Stimulated activated naive CD8-positive, alpha-beta T cell treated with anti-CD3 and anti-CD28 coated beads, Interleukin-15, Interleukin-2, amounts not matched to agents 100 ng/mL and 50 ng/mL, for 24 hours (primary cell): ENCODE data around the gene GMPR.

ENCODE experiments used
- H3K27ac Mint-ChIP-seq: one replicate; pipeline ENCODE4 v1.8.0; 2021; ENCODE audit warnings: mild to moderate bottlenecking, mixed read lengths
- H3K27me3 Mint-ChIP-seq: one replicate; pipeline ENCODE4 v1.8.0; 2021; ENCODE audit warnings: mixed read lengths
- H3K36me3 Mint-ChIP-seq: one replicate; pipeline ENCODE4 v1.8.0; 2021; ENCODE audit warnings: low read depth, mixed read lengths
- H3K4me1 Mint-ChIP-seq: one replicate; pipeline ENCODE4 v1.8.0; 2021; ENCODE audit warnings: low read depth, mixed read lengths
- H3K4me3 Mint-ChIP-seq: one replicate; pipeline ENCODE4 v1.8.0; 2021; ENCODE audit warnings: mild to moderate bottlenecking, mixed read lengths
- H3K9me3 Mint-ChIP-seq: one replicate; pipeline ENCODE4 v1.8.0; 2021; ENCODE audit warnings: mixed read lengths

Gene GMPR

DNA sequence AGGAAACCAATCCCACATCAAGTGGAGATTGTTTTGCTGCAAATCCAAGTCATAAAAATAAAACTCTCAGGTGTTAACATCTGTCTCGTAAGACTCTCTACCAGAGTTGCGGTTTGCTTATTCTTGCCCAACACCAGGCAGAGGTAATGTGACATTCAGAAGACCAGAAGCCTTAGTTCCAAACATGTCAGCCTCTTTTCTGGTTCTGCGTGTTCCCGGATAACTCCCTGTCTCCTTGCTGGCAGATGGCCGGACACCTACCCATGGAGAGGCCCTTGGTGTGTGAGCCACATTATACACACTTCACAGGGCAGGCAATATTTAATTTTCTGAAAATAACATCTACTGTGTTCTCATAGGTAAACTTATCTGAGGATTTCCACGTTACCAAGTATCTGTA, 73.4 kb downstream of the GMPR start:
- no peaks in the 10 kb centered on the region for H3K9me3 Mint-ChIP-seq
- no peak overlapping the region for H3K4me3 Mint-ChIP-seq
- H3K36me3 Mint-ChIP-seq: peaks cover 5% of the 10 kb centered on the region
- H3K4me1 Mint-ChIP-seq: peaks cover 5% of the 10 kb centered on the region
- no peak overlapping the region for H3K27ac Mint-ChIP-seq
- no peaks in the 10 kb centered on the region for H3K27me3 Mint-ChIP-seq

DNA sequence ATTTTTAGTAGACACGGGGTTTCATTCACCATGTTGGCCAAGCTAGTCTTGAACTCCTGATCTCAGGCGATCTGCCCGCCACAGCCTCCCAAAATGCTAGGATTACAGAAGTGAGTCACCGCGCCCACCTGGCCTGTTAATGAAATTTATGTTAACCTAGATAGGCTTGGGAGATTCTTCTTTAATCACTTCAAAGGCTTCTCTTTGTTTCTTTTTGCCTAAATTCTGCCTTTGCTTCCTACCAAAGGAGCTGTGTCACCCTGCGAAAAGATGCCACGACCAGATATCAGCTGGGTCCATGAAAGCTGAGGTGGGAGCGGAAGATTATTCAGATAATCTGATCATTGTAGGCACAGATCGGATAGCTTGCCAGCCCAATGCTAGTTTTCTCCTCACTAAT, 75.3 kb downstream of the GMPR start:
- Mint-ChIP-seq H3K9me3 (no peaks in the 10 kb centered on the region), H3K4me3 (no peak overlapping the region), H3K27ac (no peak overlapping the region), H3K27me3 (no peaks in the 10 kb centered on the region), H3K36me3 (peaks cover 8% of the 10 kb centered on the region), H3K4me1 (peaks cover 19% of the 10 kb centered on the region)

DNA sequence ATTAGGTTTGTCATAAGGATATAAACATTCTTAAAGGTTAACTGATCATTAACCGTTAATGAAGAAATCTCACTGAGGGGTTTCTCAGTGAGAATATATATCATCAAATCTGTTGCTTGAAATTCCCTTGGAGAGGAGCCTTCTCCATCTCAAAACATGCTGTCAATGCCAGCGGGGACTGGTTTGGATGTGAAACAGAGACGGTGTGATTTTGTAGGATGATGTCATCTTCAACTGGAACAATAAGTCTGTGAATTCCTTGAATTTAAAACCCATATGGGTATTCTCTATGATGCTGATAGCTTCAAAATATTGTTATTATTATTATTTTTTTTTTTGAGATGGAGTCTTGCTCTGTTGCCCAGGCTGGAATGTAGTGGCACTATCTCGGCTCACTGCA, 75.9 kb downstream of the GMPR start:
- Mint-ChIP-seq H3K36me3 (peaks cover 5% of the 10 kb centered on the region), H3K27ac (no peak overlapping the region), H3K4me3 (no peak overlapping the region), H3K27me3 (no peaks in the 10 kb centered on the region), H3K4me1 (peaks cover 24% of the 10 kb centered on the region), H3K9me3 (no peaks in the 10 kb centered on the region)

DNA sequence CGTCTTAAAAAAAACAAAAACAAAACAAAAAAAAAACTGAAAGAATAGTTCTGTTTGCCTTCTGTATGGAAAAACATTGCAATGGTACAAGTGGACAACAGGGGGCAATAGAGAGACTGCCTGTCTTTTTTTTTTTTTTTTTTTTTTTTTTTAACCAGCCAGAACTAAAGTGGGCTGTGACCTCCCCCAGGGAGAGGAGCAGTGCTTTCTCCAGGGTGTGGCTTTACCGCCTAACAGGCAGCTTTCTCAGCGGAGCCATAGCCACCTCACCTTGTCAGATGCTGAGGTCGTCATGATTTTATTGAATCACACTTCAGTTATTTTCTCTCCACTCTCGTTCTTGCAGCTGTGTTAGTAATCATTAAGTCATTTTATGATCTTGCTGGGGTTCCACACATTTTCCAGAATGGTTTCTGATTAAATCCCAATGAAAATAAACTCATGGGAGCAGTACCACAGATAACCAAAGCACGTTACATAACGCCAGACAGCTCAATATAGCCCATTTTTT, 78.4 kb downstream of the GMPR start:
- peaks cover 50% of the 10 kb centered on the region for H3K4me1 Mint-ChIP-seq
- no peak overlapping the region for H3K4me3 Mint-ChIP-seq
- H3K36me3 Mint-ChIP-seq: peaks cover 3% of the 10 kb centered on the region
- H3K27ac Mint-ChIP-seq: peak overlapping the region; percentile 77
- no peaks in the 10 kb centered on the region for H3K27me3 Mint-ChIP-seq
- H3K9me3 Mint-ChIP-seq: no peaks in the 10 kb centered on the region

DNA sequence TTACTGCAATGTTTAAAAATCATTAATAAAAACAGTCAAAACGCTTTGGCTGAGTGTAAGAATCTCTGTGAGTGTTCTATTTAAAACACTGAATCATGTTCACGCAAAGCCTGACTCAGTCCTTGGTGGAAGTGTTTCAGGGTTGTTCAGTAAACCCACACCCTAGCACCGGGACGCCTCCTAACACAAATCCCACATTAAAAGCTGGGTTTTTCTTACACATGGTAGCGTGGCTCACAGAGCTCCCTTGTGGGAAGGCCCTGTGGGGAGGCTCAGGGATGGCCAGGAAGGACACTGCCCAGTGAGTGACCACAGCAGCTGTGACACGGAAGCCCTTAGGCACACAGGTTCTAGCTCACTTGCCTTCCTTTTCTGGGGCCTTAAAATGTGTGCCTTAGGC, 80.2 kb downstream of the GMPR start:
- H3K36me3 Mint-ChIP-seq: peaks cover 3% of the 10 kb centered on the region
- H3K4me3 Mint-ChIP-seq: peak overlapping the region; percentile 72
- H3K27me3 Mint-ChIP-seq: no peaks in the 10 kb centered on the region
- H3K27ac Mint-ChIP-seq: peak overlapping the region; percentile 87
- H3K4me1 Mint-ChIP-seq: peaks cover 67% of the 10 kb centered on the region
- no peaks in the 10 kb centered on the region for H3K9me3 Mint-ChIP-seq

DNA sequence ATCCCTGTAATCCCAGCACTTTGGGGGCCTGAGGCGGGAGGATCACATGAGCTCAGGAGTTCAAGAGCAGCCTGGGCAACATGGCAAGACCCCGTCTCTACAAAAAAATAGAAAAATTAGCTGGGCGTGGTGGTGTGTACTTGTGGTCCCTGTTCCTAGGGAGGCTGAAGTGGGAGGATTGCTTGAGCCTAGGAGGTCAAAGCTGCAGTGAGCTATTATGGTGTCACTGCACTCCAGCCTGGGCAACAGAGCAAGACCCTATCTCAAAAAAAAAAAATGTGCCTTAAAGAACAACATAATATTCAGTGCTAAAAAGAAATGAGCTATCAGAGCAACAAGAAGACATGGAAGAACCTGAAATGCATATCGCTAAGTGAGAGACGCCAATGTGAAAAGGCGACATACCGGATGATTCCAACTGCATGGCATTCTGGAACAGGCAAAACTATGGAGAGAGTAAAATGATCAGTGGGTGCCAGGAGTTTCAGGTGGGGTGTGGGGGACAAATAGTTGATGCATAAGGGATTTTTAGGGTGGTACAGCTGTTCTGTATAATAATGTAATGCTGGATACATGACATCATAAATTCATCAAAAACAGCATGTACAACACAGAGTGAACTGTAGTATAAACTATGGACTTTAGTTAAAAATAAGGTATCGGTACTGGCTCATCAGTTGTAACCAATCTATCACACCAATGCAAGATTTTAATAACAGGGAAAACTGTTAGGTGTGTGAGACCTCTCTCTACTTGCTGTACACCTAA, 80.8 kb downstream of the GMPR start:
- Mint-ChIP-seq H3K27ac (peak overlapping the region; percentile 87), H3K36me3 (peaks cover 3% of the 10 kb centered on the region), H3K4me1 (peaks cover 72% of the 10 kb centered on the region), H3K9me3 (no peaks in the 10 kb centered on the region), H3K27me3 (no peaks in the 10 kb centered on the region), H3K4me3 (peak overlapping the region; percentile 72)

DNA sequence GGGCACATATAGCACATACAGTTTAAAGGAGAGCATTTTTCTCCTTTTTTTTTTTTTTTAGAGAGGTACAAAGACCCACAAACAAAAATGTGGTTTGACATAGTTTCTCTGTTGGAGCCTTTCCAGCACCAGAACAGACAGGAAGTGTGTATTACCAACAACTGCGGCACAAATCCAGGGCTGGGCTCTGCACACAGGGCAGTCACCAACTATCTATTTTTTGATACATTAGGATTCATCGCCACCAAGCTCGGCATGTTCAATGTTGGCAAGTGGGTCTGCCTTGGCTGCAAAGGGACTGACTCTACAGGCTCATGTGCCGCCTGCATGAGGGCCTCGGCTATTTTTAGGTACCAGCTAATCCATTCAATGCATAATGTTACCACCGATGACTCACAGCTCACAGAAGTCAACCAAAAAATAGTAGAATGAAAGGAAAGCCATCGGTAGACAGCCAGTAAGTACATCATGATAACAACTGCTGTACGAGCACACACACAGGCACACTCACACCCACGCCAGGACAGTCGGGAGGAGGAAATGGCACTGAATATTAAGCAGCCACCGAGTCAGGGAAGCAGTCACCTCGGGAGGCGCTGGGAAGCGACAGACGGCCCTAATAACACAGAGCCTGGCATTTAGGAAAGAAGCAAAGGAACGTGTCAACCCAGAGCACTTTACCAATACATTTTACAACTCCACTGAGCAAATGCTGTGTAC, 81.6 kb downstream of the GMPR start:
- H3K36me3 Mint-ChIP-seq: peaks cover 3% of the 10 kb centered on the region
- no peaks in the 10 kb centered on the region for H3K27me3 Mint-ChIP-seq
- H3K27ac Mint-ChIP-seq: peak overlapping the region; percentile 87
- peaks cover 79% of the 10 kb centered on the region for H3K4me1 Mint-ChIP-seq
- no peaks in the 10 kb centered on the region for H3K9me3 Mint-ChIP-seq
- peak overlapping the region; percentile 72 for H3K4me3 Mint-ChIP-seq

DNA sequence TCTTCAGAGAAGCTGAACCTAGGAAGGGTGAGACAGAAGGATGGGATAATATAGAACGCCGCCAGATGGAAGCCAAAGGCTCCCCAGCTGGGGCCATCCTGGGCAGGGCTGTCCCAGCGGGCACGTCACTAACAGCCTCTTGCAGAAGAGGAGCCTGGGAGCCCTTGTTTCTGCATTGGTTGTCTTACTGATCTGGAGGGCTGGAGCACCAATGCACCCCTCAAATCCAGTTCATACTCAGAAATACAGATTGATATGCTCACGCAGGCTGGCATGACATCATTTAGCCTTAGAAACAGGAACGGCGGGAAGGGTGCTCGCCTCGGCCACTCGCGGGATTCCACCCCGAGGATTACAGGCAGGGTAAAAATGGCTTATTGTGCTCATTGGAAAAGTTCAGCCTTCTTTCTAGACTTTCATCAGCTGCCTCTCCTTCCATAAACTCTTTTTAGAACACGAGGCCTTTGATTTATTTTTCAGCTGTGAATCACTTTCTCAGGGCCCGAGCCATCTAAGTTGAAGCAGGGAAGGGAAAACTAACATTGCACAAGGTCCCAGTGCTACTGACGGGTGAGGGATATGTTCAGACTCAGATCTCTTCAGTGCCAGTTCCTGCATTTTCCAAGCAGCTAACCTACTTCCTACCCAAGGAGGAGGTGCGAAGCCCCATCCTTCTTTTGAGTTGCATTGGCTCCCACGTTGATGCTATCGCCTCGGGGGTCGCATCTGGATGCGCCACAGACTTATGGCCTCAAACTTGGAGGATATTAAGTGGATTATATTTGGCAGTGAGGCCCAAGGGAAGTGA, 82.3 kb downstream of the GMPR start:
- Mint-ChIP-seq H3K36me3 (peaks cover 8% of the 10 kb centered on the region), H3K4me1 (peaks cover 87% of the 10 kb centered on the region)

DNA sequence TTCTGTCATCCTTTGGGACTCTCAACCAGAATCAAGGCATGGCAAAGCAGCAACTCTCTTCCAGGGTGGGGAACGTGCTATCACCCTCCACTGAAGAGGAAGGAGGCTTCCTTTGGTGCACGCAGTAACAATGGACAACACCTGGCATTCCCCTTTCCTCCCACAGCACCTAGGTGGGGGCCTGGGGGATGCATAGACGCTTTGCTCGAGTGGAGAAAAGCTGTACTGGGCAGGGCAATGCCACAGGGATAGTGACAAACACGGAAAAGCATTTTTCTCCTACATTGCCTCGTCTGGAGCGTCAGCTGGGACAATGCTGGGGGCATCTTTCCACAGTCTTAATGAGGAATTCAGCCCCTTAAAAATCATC, 82.9 kb downstream of the GMPR start:
- Mint-ChIP-seq H3K27ac (no peak overlapping the region), H3K4me1 (peaks cover 89% of the 10 kb centered on the region), H3K36me3 (peaks cover 14% of the 10 kb centered on the region), H3K27me3 (no peaks in the 10 kb centered on the region), H3K9me3 (no peaks in the 10 kb centered on the region), H3K4me3 (no peak overlapping the region)

More for the DNA sequence above, 82.3 kb downstream of the GMPR start:
- Mint-ChIP-seq H3K4me3 (peak overlapping the region; percentile 72), H3K9me3 (no peaks in the 10 kb centered on the region), H3K27me3 (no peaks in the 10 kb centered on the region), H3K27ac (peak overlapping the region; percentile 87)

DNA sequence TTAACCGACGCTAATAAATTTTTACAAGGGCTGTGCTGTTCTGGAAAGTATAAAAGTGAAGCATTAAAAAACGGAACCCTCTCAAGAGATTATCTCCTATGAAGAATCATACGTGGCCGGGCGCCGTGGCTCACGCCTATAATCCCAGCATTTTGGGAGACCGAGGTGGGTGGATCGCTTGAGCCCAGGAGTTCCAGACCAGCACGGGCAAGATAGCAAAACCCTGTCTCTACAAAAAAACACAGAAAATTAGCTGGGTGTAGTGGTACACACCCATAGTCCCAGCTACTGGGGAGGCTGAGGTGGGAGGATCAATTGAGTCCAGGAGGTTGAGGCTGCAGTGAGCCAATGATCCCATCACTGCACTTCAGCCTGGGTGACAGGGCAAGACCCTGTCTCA, 83.4 kb downstream of the GMPR start:
- Mint-ChIP-seq H3K27me3 (no peaks in the 10 kb centered on the region), H3K36me3 (peaks cover 19% of the 10 kb centered on the region), H3K9me3 (no peaks in the 10 kb centered on the region), H3K4me3 (no peak overlapping the region), H3K4me1 (peaks cover 88% of the 10 kb centered on the region), H3K27ac (peak overlapping the region; percentile 88)

DNA sequence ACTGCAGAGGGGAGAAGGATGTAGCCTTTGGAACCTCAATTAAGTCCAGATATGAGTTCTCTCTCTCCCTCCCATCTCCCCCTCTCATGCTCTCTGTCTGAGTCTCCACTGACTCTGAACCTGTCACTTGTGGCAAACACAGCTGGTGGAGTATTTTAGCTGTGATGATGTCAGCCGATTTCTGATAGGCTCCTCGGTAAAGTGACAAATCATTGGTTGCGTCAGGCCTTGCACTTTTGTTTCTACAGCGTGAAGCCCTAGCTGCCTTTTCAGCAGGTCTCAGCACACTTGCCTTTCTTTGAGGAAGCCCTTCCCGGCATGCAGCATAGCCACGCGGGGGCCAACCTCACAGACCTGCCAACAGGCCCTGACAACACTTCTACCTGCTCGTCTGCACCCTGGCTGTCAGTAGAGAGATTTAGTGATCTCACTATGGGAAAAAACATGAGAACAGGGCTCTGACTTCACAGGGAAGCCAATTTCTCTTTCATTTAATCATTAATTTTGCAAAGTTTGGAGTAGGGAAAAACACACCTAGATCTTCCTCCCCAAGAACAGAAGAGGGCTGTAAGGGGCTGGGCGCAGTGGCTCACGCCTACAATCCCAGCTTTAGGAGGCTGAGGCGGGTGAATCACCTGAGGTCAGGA, 84.4 kb downstream of the GMPR start:
- Mint-ChIP-seq H3K27me3 (no peaks in the 10 kb centered on the region), H3K27ac (peak overlapping the region; percentile 88), H3K4me3 (peak overlapping the region; percentile 40), H3K9me3 (no peaks in the 10 kb centered on the region), H3K36me3 (peaks cover 18% of the 10 kb centered on the region), H3K4me1 (peaks cover 80% of the 10 kb centered on the region)

DNA sequence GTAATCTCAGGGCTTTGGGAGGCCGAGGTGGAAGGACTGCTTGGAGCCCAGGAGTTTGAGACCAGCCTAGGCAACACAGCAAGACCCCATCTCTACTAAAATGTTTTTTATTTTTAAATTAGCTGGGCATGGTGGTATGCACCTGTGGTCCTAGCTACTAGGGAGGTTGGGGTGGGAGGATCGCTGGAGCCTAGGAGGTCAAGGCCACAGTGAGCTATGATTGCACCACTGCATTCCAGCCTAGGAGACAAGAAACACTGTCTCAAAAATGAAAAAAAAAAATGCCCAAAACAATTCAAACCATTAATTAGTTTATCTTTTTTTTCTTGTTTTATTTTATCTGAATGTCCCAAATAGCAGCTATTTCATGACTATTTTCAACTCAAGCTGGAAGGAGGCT, 85.8 kb downstream of the GMPR start:
- Mint-ChIP-seq H3K4me1 (peaks cover 66% of the 10 kb centered on the region), H3K4me3 (no peak overlapping the region), H3K36me3 (peaks cover 21% of the 10 kb centered on the region), H3K9me3 (no peaks in the 10 kb centered on the region), H3K27me3 (no peaks in the 10 kb centered on the region), H3K27ac (peak overlapping the region; percentile 50)

DNA sequence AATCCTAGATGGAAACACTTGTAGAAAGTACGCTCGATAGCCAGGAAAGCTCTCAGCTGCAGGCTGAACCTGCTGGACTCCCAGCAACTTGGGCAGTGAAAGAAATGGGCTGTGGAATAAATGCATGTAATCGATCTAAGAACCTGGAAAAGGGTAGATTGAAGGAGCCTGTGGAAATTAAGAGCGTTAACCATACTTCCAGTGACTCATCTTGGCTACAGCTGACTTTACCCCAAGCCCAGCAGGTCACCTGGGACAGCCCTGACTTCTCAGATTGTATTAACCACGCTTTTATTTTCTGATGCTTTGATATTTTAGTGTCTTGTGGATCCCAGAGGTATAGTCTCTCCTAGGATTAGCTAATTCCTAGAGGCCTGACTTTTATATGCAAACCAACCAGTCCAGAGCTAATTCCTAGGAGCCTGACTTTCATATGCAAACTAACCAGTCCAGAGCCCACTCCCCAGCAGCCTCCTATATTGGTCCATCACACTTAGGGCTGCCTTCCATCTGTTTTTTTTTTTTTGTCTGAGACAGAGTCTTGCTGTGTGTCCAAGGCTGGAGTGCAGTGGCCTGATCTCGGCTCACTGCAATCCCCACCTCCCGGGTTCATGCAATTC, 86.3 kb downstream of the GMPR start:
- H3K4me1 Mint-ChIP-seq: peaks cover 61% of the 10 kb centered on the region
- peak overlapping the region; percentile 50 for H3K27ac Mint-ChIP-seq
- peaks cover 21% of the 10 kb centered on the region for H3K36me3 Mint-ChIP-seq
- H3K4me3 Mint-ChIP-seq: no peak overlapping the region
- no peaks in the 10 kb centered on the region for H3K27me3 Mint-ChIP-seq
- H3K9me3 Mint-ChIP-seq: no peaks in the 10 kb centered on the region

DNA sequence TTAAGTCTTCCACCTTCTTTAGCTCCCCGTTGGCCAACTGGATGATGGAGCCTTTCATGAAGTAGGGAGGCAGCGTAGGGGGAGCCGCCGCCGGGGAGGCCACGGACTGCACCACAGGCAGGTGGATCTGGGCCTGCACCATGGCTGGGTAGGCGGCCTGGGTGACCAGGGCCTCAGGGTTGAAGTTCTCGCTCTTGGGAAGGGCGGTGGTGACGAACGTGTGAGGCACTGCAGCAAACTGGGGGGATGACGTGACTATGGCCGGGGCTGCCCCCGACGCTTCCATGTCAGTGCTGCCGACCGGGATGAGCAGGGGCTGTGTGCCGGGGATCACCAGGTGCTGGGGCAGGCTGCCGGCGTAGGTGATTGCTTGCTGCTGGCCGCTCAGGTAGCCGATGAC, 88.1 kb downstream of the GMPR start:
- Mint-ChIP-seq H3K4me1 (peaks cover 42% of the 10 kb centered on the region), H3K9me3 (no peaks in the 10 kb centered on the region), H3K4me3 (no peak overlapping the region), H3K27me3 (no peaks in the 10 kb centered on the region), H3K27ac (no peak overlapping the region), H3K36me3 (peaks cover 21% of the 10 kb centered on the region)
